DMS 273 treated with DMSO at 0.1 percent for 48 hours (cell line): ENCODE measurements around the gene AGBL4.
"Not testable (repeated sequence)": the region's sequence is repeated elsewhere in the genome, so short reads cannot be mapped to it uniquely, and the experiment has no call there.

Experiments
- DNase-seq: peaks from one replicate; lab custom pipeline; 2025; lab: John Stamatoyannopoulos, UW

AGBL4 gene

GRCh38 chr1:49026230-49026811, 997.4 kb downstream of the AGBL4 start:
- DNase-seq = no peak

GRCh38 chr1:49016030-49016977, 1007.5 kb downstream of the AGBL4 start:
- DNase-seq = peak; percentile 19

- no peak for DNase-seq
Measured at GRCh38 chr1:49013079-49013478, 1010.7 kb downstream of the AGBL4 start.

GRCh38 chr1:49002981-49003380, 1020.8 kb downstream of the AGBL4 start:
- not testable (repeated sequence) for DNase-seq

GRCh38 chr1:48999321-48999720, 1024.4 kb downstream of the AGBL4 start:
- no peak for DNase-seq

GRCh38 chr1:48996311-48996710, 1027.4 kb downstream of the AGBL4 start:
- DNase-seq = no peak

- no peak for DNase-seq
Measured at GRCh38 chr1:48988633-48989197, 1035.0 kb downstream of the AGBL4 start.

GRCh38 chr1:48979940-48980339, 1043.8 kb downstream of the AGBL4 start:
- no peak for DNase-seq

GRCh38 chr1:48978413-48978812, 1045.3 kb downstream of the AGBL4 start:
- no peak for DNase-seq

- no peak for DNase-seq
Measured at GRCh38 chr1:48977273-48977672, 1046.5 kb downstream of the AGBL4 start.

- DNase-seq = no peak
Measured at GRCh38 chr1:48969971-48970370, 1053.8 kb downstream of the AGBL4 start.

GRCh38 chr1:48967318-48967717, 1056.4 kb downstream of the AGBL4 start:
- no peak for DNase-seq

- DNase-seq = no peak
Measured at GRCh38 chr1:48966583-48966982, 1057.2 kb downstream of the AGBL4 start.

- DNase-seq = no peak
Measured at GRCh38 chr1:48960320-48960719, 1063.4 kb downstream of the AGBL4 start.

- DNase-seq = no peak
Measured at GRCh38 chr1:48955774-48956173, 1068.0 kb downstream of the AGBL4 start.

- DNase-seq = no peak
Measured at GRCh38 chr1:48953617-48954016, 1070.1 kb downstream of the AGBL4 start.

GRCh38 chr1:48948562-48948961, 1075.2 kb downstream of the AGBL4 start:
- no peak for DNase-seq

GRCh38 chr1:48947761-48948537, 1075.8 kb downstream of the AGBL4 start:
- DNase-seq = peak; percentile 43

- no peak for DNase-seq
Measured at GRCh38 chr1:48946070-48946469, 1077.7 kb downstream of the AGBL4 start.

- DNase-seq = no peak
Measured at GRCh38 chr1:48944811-48945210, 1078.9 kb downstream of the AGBL4 start.

- DNase-seq = no peak
Measured at GRCh38 chr1:48943826-48944225, 1079.9 kb downstream of the AGBL4 start.

- no peak for DNase-seq
Measured at GRCh38 chr1:48943393-48943792, 1080.4 kb downstream of the AGBL4 start.
